Suppressor macrophage treated with lipopolysaccharide for 4 hours (primary cell): Measurements from ENCODE around the gene TLE4.
"Not testable (repeated sequence)": the region's sequence is repeated elsewhere in the genome, so short reads cannot be mapped to it uniquely, and the experiment has no call there.

Experiments used
- DNase-seq: peaks from one replicate; pipeline ENCODE4 v3.0.0-alpha.2; 2020

The TLE4 gene

GRCh38 chr9:79745752-79746336 lies 174.1 kb downstream of the TLE4 start:
- DNase-seq, result no peak

GRCh38 chr9:79751895-79752466 lies 180.2 kb downstream of the TLE4 start:
- not testable (repeated sequence) for DNase-seq

DNA sequence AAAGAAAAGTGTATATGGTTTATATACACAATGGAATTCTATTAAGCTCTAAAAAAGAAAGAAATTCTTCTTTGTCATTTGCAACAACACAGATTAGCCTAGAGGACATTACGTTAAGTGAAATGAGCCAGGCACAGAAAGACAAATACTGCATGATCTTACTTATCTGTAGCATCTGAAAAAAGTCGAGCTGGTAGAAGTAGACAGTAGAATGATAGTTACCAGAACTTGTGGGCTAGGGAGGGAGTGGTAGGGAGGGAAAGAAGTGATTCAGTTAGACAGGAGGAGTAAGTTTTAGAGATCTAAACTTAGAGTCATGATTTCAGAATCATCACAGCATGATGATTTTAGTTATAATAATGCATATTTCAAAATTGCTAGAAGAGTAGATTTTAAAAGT lies 184.6 kb downstream of the TLE4 start:
- DNase-seq, result no peak

DNA sequence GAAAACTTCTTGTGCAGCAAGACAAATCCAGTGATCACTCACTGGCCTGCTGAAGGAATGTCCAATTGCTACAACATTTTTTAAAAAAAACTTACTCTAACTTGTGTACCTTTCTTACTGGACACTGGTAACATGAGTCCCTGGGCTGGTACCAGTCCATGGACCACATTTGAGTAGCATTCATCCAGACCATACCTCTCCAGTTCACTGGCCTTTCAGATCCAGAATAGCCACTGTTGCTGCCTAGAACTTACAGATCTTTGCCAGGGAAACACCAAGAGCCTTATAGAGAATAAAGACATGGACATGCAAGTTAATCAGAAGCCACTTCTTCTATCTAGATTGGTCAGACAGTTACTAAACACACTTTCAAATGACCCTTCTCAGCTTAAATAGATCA lies 185.3 kb downstream of the TLE4 start:
- DNase-seq, result no peak

DNA sequence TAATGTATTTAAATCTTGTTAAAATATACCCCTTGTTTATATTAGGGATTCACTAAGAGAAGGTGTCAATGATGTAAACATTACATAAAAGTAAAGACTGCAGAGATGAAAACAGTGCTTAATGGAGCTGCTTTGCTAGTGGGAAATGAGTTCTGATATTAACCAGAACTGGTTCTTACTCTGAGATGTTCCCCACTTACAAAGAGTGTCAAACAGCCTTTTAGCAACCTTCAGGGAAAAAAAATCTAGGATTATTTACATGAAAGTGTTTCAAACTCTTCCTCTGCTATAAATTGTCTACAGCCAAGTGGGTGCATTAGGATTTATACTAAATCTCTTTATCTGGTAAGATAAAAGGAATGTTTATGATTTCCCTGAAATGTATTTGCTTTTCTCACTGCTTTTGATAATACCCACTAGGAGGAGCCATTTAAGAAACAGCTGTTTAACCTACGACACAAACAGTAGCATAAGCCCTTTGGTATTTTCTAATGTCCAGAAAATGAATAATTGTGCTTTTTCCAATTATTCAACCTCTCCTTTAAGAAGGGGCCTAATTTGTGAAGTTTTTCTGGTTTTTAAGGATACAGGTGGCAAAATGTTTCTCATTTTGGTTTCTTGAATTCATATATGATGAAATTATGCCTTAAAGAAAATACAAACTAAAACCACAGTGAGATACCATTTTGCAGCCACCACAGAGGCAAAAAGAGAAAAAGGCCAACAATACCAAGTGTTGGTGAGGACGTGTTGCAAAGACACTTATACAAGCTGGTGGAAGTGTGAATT lies 186.3 kb downstream of the TLE4 start:
- peak; percentile 14 for DNase-seq

DNA sequence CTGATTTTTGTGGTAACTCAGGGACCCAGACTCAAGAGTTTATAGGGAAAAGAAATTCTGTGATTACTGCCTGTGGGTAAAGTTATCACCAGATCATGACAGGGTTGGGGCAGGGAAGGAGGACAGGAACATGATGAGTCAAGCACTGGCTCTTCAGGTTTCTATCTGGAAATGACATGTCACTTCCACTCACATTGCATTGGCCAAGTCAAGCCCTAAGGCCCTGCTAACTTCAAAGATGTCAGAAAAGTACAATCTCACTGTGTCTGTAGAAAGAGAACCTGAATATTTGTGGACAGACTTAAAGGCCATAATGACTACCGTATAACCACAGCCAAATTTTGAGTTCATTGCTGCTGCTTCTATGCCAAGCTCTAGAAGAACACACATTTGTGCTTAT lies 187.7 kb downstream of the TLE4 start:
- DNase-seq, result peak; percentile 3

- no peak for DNase-seq
Measured at GRCh38 chr9:79762070-79762469, 190.3 kb downstream of the TLE4 start.

DNA sequence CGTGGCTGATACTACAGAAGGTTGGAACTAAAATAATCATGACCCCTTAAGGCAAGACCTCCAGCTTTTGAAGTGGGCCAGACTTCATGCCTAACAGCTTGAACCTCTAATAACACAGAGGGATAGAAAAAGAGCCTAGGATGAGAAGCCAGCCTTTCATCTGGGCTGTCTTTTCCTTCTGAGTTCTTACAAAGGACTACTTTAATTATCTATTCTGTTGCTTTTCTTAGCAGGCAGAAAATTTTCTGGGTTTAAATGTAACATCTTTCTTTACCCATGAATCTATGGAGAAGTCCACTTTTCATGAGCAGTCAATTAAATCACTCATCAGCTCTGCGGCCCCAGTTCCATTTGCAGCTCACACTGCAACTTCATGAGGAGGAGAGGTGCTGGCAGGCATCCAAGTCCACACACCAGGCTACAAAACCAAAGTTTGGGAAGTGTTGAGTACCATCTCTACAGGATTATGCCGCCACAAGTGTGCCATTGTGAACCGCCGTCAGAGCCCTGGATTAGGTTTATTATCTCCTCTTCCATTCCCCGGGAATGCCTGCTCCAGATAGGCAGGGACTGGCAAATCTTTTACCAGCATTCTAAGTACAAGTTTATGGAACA lies 192.0 kb downstream of the TLE4 start:
- no peak for DNase-seq

- DNase-seq, result no peak
Measured at GRCh38 chr9:79764374-79764773, 192.6 kb downstream of the TLE4 start.

DNA sequence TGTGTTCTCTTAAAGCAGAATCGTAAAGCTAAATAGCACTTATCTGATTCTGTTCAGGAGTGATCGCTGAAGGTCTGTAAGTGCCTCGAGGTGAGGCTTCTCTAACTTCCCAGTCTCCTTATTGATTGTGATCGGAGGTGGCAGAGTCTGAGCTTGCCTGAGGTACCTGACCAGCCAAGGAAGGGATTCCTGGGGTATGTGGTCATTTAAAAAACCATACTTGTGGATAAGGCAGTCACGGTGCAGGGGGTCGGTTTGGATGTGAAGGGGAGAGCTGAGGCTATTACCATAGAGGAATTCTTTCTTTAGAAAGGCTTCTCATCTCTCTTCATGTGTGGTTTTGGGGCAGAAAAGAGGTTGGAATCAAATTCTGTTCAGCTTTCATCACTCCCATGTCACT lies 193.7 kb downstream of the TLE4 start:
- DNase-seq, result no peak

GRCh38 chr9:79766091-79766490 lies 194.3 kb downstream of the TLE4 start:
- no peak for DNase-seq

DNA sequence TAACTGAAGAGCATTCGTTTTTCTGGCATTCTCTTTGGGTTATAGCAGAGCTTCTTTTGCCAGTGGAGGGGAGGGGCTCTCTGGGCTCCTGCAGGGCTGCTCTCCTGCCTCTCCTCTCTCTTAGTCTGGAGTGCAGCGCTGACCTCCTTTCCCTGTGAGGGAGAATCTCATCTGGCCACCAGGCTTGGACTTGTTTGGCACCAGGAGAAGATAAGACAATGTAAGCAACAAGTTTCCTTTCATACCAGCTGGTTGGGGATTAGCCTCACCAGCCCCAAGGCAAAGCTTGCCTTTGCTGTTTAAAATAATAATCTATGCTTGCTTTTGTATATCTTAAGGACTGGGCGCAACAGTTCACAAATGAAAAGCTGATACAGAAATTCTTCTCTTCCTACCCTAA lies 196.4 kb downstream of the TLE4 start:
- DNase-seq, result no peak

DNA sequence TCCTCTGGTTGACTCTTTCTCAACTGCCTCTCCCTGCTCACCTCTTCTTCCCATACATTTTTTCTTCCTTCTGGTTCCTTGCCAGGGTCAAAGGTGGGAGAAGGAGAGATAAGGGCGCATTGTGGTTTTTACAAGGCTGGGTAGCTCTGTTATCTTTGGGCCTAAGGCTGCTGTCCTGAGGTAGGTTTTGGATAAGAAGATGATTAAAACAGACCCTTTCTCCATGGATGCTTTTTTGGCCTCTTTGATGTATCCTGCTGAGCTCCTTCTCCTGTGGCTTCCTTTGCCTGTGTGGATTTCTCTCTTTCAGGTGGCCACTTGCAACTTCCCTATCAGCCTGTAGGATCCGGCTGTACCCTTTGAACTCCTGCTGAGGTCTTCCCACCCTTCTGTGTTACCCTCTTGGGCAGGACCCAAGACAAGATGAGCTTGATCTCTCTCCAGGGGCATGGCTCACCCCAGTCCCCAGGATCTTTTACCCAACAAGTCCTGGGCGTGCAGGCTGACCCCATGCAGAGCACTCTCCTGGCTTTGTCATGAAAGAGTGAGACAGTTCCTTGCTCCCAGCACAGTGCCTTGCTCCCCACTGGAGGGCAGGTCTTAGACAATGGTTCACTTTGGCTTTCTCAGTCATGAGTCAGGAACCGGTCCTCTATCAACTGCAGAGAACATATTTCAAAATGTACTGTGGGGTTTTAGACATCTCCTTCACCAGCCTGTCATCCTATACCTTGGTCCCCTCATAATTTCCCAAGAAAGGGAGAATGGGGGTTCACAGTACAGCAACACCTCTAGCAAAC lies 197.9 kb downstream of the TLE4 start:
- no peak for DNase-seq

- no peak for DNase-seq
Measured at GRCh38 chr9:79774356-79774755, 202.6 kb downstream of the TLE4 start.
